G401.6 (cell line): ENCODE data around the gene ARHGEF17.
"Not testable (repeated sequence)": the region's sequence is repeated elsewhere in the genome, so short reads cannot be mapped to it uniquely, and the experiment has no call there.

ENCODE experiments used
- FAIRE-seq: peaks from 2 replicates; lab custom pipeline; 2012; peaks lifted over from hg19 to GRCh38; lab: Jason Lieb, UNC

ARHGEF17 gene, protein sequence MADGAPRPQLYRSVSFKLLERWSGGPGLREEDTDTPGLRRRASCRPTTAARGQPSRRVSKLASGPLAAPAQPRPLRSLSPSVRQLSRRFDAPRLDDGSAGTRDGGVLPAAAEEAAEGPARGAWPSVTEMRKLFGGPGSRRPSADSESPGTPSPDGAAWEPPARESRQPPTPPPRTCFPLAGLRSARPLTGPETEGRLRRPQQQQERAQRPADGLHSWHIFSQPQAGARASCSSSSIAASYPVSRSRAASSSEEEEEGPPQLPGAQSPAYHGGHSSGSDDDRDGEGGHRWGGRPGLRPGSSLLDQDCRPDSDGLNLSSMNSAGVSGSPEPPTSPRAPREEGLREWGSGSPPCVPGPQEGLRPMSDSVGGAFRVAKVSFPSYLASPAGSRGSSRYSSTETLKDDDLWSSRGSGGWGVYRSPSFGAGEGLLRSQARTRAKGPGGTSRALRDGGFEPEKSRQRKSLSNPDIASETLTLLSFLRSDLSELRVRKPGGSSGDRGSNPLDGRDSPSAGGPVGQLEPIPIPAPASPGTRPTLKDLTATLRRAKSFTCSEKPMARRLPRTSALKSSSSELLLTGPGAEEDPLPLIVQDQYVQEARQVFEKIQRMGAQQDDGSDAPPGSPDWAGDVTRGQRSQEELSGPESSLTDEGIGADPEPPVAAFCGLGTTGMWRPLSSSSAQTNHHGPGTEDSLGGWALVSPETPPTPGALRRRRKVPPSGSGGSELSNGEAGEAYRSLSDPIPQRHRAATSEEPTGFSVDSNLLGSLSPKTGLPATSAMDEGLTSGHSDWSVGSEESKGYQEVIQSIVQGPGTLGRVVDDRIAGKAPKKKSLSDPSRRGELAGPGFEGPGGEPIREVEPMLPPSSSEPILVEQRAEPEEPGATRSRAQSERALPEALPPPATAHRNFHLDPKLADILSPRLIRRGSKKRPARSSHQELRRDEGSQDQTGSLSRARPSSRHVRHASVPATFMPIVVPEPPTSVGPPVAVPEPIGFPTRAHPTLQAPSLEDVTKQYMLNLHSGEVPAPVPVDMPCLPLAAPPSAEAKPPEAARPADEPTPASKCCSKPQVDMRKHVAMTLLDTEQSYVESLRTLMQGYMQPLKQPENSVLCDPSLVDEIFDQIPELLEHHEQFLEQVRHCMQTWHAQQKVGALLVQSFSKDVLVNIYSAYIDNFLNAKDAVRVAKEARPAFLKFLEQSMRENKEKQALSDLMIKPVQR (N-terminal part only)

GRCh38 chr11:73308003-73308960 lies at the start of gene ARHGEF17:
Gene ARHGEF17, plus strand, starts transcription at chr11:73308276. Its CDS starts 363 bp downstream, at chr11:73308639.
- FAIRE-seq: no peak

GRCh38 chr11:73259406-73260126 lies 48.5 kb upstream of the ARHGEF17 start:
- no peak for FAIRE-seq

DNA sequence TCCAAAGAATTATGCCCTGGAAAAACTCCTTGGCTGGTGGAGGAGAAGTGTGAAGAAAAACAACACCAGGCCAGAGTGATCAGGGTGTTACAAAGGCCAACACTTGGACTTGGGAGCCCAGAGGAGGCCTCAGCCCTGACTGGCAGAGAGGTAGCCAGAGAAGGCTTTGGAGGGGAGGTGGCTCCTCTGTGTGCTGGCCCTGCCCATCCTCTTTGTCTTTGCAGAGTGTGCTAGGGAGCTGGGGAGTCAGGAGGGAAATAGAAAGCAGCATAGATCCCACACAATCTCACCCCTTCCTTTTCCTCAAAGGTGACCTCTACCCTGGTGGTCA lies 48.0 kb upstream of the ARHGEF17 start:
- no peak for FAIRE-seq

GRCh38 chr11:73262851-73263495 lies 45.1 kb upstream of the ARHGEF17 start:
- no peak for FAIRE-seq

DNA sequence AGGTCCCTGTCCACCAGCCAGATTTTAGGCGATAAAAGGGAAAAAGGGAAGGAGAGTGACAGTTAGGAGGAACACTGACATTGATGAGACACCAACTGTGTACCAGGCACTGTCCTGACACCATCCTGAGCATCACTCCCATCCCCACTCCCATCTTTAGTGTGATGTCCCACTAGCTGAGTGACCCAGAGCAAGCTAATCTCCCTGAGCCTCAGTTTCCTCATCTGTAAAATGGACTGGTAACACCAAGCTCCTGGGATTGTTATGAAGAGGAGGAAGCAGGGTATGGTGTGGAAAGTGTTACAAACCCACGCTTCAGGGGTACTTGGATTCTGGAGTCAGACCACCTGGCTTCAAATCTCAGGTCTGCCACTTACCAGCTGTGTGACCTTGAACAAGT lies 44.4 kb upstream of the ARHGEF17 start:
- no peak for FAIRE-seq

- no peak for FAIRE-seq
Observed at GRCh38 chr11:73265278-73265810, 42.7 kb upstream of the ARHGEF17 start.

DNA sequence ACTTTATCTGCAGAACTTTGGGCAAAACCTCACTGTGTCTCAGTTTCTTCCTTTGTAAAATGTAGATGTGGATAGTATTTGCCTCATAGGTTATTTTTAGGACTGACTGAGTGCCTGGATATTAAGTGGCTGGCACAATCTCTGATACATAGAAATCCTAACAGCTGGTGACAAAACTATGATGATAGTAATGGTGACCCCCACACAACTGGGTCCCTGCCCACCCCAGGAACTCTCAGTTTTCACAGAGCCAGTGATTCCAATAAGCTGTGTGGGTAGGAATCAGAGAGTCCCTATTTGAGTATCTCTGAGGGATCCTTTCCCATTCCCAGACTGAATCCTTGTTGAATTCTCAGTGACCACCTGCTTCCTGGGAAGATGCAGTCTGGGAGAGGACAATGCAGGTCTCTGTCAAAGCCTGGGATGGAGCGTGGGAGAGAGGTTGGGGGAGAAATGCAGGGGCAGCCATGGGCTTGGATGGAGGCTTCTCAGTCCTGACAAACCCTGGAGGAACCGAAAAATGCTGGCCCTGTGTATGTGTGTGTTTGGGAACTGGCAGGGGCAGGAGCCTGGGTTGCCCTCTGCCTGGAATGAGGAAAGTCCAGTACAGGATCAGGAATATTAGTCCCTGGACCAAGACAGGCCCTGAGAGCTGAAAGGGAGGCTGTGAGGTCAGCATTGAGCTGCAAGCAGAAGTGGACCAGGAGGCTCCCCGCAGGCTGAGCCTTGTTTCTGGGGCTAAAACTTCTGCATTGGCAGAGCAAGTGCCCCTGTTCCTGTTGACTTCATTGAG lies 42.0 kb upstream of the ARHGEF17 start:
- no peak for FAIRE-seq

DNA sequence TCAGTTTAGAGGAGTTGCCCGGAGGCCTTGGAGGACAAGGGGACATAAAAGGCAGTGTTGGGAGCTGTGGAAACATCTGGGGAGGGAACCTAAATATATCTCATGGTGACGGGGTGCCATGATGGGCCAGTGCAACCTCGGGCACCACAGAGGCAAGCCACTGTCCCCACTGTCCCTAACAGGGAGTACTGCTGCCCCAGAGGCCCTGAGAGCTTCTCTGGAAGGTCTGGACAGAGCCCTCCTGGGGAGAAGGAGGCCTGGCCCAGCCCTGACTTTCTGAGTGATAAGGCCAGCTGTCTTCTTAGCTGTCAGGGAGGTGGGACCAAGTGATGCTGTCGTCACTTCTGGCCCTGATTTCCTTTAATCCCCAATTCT lies 41.4 kb upstream of the ARHGEF17 start:
- FAIRE-seq: no peak

DNA sequence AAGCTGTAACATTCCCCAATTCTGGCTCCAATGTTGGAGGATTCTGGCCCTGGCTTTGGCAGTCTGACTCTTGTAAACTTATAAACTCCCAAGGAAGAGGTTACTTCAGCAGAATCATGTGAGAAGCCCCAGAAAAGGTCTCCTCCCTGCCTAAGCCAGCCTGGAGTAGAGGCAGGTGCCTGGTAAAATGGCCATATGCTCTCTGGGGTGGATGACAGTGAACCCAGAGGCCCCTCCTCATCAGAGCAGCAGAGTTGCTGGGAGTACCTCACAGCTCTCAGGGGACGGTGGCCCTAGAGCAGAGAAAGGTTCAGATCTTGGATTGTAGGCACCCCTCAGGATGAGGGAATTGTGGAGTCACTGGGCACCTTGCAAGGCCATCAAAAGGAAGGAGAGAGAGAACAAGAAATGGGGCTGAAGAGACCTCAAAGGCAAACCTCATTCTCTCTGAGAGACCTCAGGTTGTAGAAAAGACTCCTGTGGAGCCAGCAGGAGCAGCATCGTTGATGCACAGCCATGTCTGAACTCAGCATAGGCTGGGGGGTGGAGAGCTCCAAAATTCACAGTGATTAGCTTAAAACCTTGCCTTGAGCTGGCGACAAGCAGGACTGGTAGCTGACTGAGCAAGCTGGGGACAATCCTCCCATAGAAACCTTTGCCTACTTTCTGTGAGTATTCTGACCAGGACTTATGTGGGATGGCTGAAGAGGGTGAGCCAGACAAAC lies 40.8 kb upstream of the ARHGEF17 start:
- no peak for FAIRE-seq

DNA sequence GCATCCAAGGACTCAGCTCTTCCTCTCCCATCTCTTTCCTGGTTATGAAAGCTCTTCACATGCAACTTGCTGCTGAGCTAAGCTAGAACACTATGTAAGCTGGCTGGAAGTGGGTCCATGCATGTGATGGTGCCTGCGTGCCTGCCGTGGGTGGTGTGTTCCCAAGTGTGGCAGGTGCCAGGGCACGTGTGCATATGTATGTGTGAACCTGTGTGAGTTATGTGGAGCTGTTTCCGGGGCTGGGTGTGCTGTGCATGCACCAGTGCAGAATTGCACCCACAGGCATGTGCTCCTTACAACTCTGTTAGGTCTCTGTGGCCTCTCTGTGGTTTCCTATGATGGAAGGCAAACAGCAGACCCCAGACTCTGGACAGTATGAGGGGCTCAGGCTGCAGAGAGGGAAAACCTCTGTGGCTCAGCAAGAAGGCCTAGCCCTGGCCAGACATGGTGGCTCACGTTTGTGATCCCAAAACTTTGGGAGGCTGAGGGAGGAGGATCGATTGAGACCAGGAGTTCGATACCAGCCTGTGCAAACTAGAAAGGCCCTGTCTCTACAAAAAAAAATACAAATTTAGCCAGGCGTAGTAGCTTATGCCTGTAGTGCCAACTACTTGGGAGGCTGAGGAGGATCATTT lies 40.1 kb upstream of the ARHGEF17 start:
- FAIRE-seq: no peak

GRCh38 chr11:73268671-73269271 lies 39.3 kb upstream of the ARHGEF17 start:
- FAIRE-seq: no peak

- FAIRE-seq: no peak
Observed at GRCh38 chr11:73269459-73270015, 38.5 kb upstream of the ARHGEF17 start.

DNA sequence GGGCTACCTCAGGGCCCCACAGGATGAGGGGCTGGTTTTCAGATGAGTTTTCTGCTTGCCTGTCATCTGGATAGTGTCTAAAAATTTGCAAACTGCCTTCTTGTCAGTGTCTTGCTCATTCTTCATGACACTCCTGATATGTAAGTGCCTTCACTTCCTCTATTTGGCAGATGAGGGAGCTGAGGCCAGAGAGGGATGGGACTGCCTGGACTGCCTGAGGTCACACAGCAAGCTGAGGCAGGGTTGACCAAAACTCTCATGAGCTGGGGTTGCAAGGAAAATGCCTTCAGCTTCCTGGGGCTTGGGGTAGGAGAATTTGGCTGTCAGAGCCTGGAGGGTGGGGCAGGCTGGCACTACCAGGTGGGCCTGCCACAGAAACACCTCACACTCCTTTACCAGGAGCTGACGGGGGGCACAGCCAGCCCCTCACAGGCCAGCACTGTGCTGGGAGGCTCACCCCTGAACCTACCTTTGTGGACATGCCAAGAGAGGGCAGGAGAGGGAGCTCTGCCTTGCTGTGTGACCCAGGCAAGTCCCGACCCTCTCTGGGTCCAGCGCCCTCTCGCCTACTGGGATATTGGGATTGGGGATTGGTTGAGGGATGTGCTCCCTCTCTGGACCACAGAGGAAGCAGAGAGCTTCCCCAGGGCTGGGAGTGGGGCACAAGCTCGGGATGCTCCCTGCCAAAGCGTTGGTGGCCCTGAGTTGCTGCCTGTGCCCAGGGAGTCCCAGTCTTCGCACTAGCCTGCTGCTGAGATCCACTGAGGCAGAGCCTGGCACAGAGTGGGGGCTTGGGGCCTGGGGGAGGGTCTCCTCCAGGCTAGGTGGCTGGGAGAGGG lies 37.8 kb upstream of the ARHGEF17 start:
- no peak for FAIRE-seq

DNA sequence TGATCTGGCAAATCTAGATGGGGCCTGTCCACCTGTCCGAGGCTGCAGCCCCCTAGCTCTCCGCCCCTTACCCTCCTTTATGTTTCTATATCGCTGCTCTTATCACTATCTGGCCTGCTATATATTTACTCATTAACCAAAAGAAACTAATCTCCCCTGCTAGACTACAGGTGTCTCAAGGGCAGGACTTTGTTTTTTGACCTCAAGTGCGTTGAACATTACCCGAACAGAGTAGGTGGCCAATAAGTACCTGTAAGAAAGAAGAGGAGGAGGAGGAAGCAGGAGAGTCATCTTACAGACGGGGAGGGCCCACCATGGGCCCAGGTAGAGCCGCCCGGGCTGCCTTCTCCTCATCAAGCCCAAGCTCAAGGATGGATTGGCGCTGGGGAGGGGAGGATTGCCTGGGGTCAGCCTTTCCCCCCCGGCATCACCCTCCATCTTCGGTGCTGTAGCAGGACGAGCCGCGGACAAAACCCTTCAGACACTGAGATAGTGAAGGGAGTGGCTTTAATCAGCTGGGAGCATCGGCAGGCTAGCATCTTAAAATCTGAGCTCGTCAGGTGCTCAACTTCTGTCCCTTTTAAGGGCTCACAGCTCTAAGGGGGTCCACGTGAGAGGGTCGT lies 37.1 kb upstream of the ARHGEF17 start:
- FAIRE-seq: no peak

GRCh38 chr11:73271478-73271865 lies 36.6 kb upstream of the ARHGEF17 start:
- not testable (repeated sequence) for FAIRE-seq
